NCI-H1436 treated with DMSO at 0.1 percent for 48 hours (cell line): ENCODE results near the gene HUS1.
"Not testable (repeated sequence)": the region's sequence is repeated elsewhere in the genome, so short reads cannot be mapped to it uniquely, and the experiment has no call there.

Source experiments
- DNase-seq: peaks from one replicate; lab custom pipeline; 2025; lab: John Stamatoyannopoulos, UW

Gene HUS1

GRCh38 chr7:47979145-47979831, at the start of gene HUS1:
Gene HUS1 (minus strand): TSS chr7:47979615. CDS start chr7:47979519, 96 bp downstream.
- no peak for DNase-seq

- DNase-seq: no peak
These were observed 49.5 kb upstream of the HUS1 start, which contains the start of gene SUN3 for GRCh38 chr7:48028938-48029337. Gene SUN3 (minus strand): TSS chr7:48029107. CDS start chr7:48028938, 169 bp downstream.

GRCh38 chr7:48025624-48026023, 46.2 kb upstream of the HUS1 start:
- DNase-seq: no peak

GRCh38 chr7:48017674-48018073, 38.3 kb upstream of the HUS1 start:
- no peak for DNase-seq

GRCh38 chr7:48016641-48017040, 37.2 kb upstream of the HUS1 start:
- DNase-seq: no peak

GRCh38 chr7:48011951-48012350, 32.5 kb upstream of the HUS1 start:
- no peak for DNase-seq

- no peak for DNase-seq
These were observed 31.9 kb upstream of the HUS1 start for GRCh38 chr7:48011323-48011722.

GRCh38 chr7:48009954-48010353, 30.5 kb upstream of the HUS1 start:
- DNase-seq: no peak

GRCh38 chr7:48009257-48009656, 29.8 kb upstream of the HUS1 start:
- DNase-seq: no peak

- no peak for DNase-seq
These were observed 27.5 kb upstream of the HUS1 start for GRCh38 chr7:48006866-48007265.

- DNase-seq: no peak
These were observed 25.2 kb upstream of the HUS1 start for GRCh38 chr7:48004638-48005037.

GRCh38 chr7:48004032-48004431, 24.6 kb upstream of the HUS1 start:
- DNase-seq: no peak

GRCh38 chr7:48000164-48000563, 20.7 kb upstream of the HUS1 start:
- not testable (repeated sequence) for DNase-seq

- DNase-seq: no peak
These were observed 20.0 kb upstream of the HUS1 start for GRCh38 chr7:47999413-47999812.

- DNase-seq: no peak
These were observed 13.0 kb upstream of the HUS1 start for GRCh38 chr7:47992446-47992845.

GRCh38 chr7:47991741-47992311, 12.4 kb upstream of the HUS1 start:
- DNase-seq: no peak

- DNase-seq: no peak
These were observed 11.9 kb upstream of the HUS1 start for GRCh38 chr7:47991270-47991669.

GRCh38 chr7:47990592-47990991, 11.2 kb upstream of the HUS1 start:
- no peak for DNase-seq

- DNase-seq: not testable (repeated sequence)
These were observed 10.4 kb upstream of the HUS1 start for GRCh38 chr7:47989607-47990400.

- DNase-seq: no peak
These were observed 9.3 kb upstream of the HUS1 start for GRCh38 chr7:47988496-47989386.

- DNase-seq: no peak
These were observed 3.2 kb upstream of the HUS1 start for GRCh38 chr7:47982610-47983009.

GRCh38 chr7:47980648-47981047, 1.2 kb upstream of the HUS1 start:
- DNase-seq: not testable (repeated sequence)
